ENCODE data around the gene DCST1. TPM values are rescaled to one million over a fixed set of nuclear protein-coding genes. Genes with fewer than 3 reads are reported as not detected.

The DCST1 gene
- total and polyA plus RNA-seq, 2 of the 8 experiments (the other 6 are each of a cell fraction or from before 2014, with no cell fraction given) = not detected

DNA sequence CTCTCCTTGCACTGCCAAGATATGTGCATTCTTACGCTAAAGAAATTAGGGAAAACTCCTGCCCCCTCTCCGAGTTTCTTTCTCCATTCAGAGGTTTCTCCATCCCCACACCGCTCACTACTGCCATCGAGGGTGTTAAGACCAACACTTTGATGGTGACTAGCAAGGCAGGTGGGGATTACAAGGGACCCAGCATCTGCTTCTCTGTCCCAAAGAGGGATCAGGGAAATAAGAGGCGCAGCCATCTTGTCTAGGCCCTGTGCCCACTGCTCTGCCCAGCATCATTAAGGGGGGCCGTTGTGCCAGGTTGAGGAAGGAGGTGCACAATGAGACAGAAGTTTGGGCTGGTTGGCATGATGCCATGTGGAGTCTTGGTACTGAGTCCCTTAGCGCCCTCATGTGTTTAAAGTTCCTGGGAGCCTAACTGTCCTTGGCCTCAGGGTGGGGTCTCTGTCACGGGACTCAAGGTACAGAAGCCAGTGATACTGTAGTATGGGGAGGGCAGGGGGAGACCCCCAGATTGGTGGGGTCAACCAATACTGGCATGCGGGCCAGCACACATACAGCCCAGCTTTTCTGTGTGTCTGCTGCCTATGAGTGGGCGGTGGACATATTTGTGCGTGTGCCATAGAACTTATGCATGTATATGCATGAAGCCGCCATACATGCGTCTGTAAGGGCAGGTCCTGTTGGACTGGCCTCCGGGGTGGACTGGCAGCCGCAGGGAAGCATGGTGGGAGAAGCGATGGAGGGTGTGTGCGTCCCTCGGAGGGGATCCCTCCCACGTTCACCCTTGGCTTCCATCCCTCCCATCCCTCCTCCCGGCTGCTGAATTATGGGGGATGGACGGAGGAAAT lies 50.5 kb downstream of the DCST1 start:
- no peak overlapping the region for H4K8ac ChIP-seq (ENCODE audit: extremely low read depth, insufficient read depth, low read length)
- no peak overlapping the region for H3K23ac ChIP-seq (ENCODE audit: insufficient read length)
- peaks cover 0 to 15% of the 10 kb centered on the region in 2 experiments for H4K20me1 ChIP-seq (replicated peaks in 1 of 2; ENCODE audit: control insufficient read depth in 1 of 2, insufficient read depth in 2 of 2, low read length in 2 of 2)
- no peak for FAIRE-seq
- H3K79me1 ChIP-seq (ENCODE audit: low read depth, low read length) = no peaks in the 10 kb centered on the region
- no peak overlapping the region for H4K91ac ChIP-seq (replicated peaks; ENCODE audit: insufficient read length, low read length)
- 0 out of 2 replicates have a peak overlapping the region, but pooled peaks have one; percentile 61 for H2BK15ac ChIP-seq (ENCODE audit: low read length)
- H3K23me2 ChIP-seq (ENCODE audit: low read depth, low read length) = peaks cover 21% of the 10 kb centered on the region; the same call in 1 of the 2 replicates
- H2AK5ac ChIP-seq (ENCODE audit: low read depth, low read length) = no peak overlapping the region
- no peak overlapping the region for H3K18ac ChIP-seq (ENCODE audit: extremely low read depth, low read length)
- H4K5ac ChIP-seq (ENCODE audit: insufficient read length, low read depth, low read length) = no peak overlapping the region
- H2BK20ac ChIP-seq (ENCODE audit: low read length) = no peak overlapping the region
- H3K9ac ChIP-seq (replicated peaks in 1 of 4; ENCODE audit: extremely low read depth in 1 of 4, low read depth in 3 of 4, low read length in 3 of 4) = no peak overlapping the region
- no peak overlapping the region; the same call in 1 of the 2 replicates for H2BK5ac ChIP-seq (ENCODE audit: low read depth, low read length)
- H3K27me3 ChIP-seq (replicated peaks in 1 of 4; ENCODE audit: control insufficient read depth in 3 of 4, extremely low read depth in 1 of 4, insufficient read depth in 3 of 4, low read length in 3 of 4) = peaks cover 44 to 52% (median 48%) of the 10 kb centered on the region in 4 experiments
- H2BK120ac ChIP-seq (replicated peaks; ENCODE audit: low read depth, low read length) = no peak overlapping the region
- H3K4me1 ChIP-seq (replicated peaks in 1 of 4; ENCODE audit: control insufficient read depth in 3 of 4, insufficient read depth in 4 of 4, low read length in 3 of 4) = peaks cover 0 to 49% (median 28%) of the 10 kb centered on the region in 4 experiments; a peak in 6 of 7 replicates
- no peak overlapping the region for H2BK12ac ChIP-seq (ENCODE audit: low read depth, low read length)
- no peaks in the 10 kb centered on the region for H3K79me2 ChIP-seq (ENCODE audit: control insufficient read depth in 1 of 2, insufficient read depth in 2 of 2, low read length in 2 of 2)
- H3K14ac ChIP-seq (ENCODE audit: insufficient read length) = no peak overlapping the region
- ChIA-PET POLR2A (ENCODE audit: partially characterized antibody) (interaction anchor here (0.5 to 2.3 kb wide), 11 partner anchors 13 to 860 kb away, joined by 3 to 13 read pairs (median 3); partner anchors contain the start of genes EFNA4 and SLC50A1), CTCF (ENCODE audit: partially characterized antibody) (interaction anchor here (0.6 to 5.5 kb wide), 26 partner anchors 8 to 900 kb away, joined by 3 to 169 read pairs (median 6); partner anchors contain the start of genes ADAM15, EFNA1, EFNA4 and KRTCAP2)
- peak overlapping the region in 3 of 4 experiments; percentile 33 to 81 (median 74); a peak in 4 of 8 replicates for H3K4me3 ChIP-seq (ENCODE audit: extremely low read depth in 1 of 4, insufficient read depth in 2 of 4, low read depth in 3 of 4, low read length in 4 of 4)
- H2AFZ ChIP-seq (ENCODE audit: low read length) = no peak overlapping the region
- H3K56ac ChIP-seq (replicated peaks; ENCODE audit: insufficient read length, low read depth, low read length) = no peak overlapping the region
- no peak overlapping the region for H3K27ac ChIP-seq (ENCODE audit: low read depth, low read length)
- no peaks in the 10 kb centered on the region for H3K9me3 ChIP-seq (ENCODE audit: insufficient read depth in 2 of 2, low read depth in 1 of 2, low read length in 1 of 2)
- no peak overlapping the region for H3K4ac ChIP-seq (replicated peaks; ENCODE audit: insufficient read length, low read depth, low read length)
- WGBS, 2 experiments (ENCODE audit: extremely low coverage in 1 of 2, insufficient coverage in 1 of 2, insufficient read length in 1 of 2, insufficient replicate concordance in 2 of 2, low coverage in 1 of 2, low lambda C conversion rate in 2 of 2, missing lambda C conversion rate in 1 of 2) = 39% methylated on average over 21 of the region's 21 CpGs; no CpG with 5 or more reads in 1 of the 2 experiments
- H3K4me2 ChIP-seq (ENCODE audit: insufficient read depth in 1 of 2, low read depth in 2 of 2, low read length in 2 of 2) = peak overlapping the region; percentile 7 to 95
- H3K36me3 ChIP-seq (ENCODE audit: control insufficient read depth in 2 of 4, insufficient read depth in 4 of 4, low read length in 3 of 4) = no peaks in the 10 kb centered on the region
- no peak for DNase-seq (ENCODE audit: low read depth in 1 of 2, low spot score in 2 of 2)
- TF ChIP-seq, protein P1, sequence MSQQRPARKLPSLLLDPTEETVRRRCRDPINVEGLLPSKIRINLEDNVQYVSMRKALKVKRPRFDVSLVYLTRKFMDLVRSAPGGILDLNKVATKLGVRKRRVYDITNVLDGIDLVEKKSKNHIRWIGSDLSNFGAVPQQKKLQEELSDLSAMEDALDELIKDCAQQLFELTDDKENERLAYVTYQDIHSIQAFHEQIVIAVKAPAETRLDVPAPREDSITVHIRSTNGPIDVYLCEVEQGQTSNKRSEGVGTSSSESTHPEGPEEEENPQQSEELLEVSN (IDR thresholded peaks at IDR 0.05) = 0 out of 2 replicates have a peak, but pooled peaks have one; percentile 18
- TF ChIP-seq TAF7 (optimal IDR thresholded peaks at IDR 0.05; ENCODE audit: borderline replicate concordance, low read depth, low read length) = no peak
- TF ChIP-seq, protein P2, sequence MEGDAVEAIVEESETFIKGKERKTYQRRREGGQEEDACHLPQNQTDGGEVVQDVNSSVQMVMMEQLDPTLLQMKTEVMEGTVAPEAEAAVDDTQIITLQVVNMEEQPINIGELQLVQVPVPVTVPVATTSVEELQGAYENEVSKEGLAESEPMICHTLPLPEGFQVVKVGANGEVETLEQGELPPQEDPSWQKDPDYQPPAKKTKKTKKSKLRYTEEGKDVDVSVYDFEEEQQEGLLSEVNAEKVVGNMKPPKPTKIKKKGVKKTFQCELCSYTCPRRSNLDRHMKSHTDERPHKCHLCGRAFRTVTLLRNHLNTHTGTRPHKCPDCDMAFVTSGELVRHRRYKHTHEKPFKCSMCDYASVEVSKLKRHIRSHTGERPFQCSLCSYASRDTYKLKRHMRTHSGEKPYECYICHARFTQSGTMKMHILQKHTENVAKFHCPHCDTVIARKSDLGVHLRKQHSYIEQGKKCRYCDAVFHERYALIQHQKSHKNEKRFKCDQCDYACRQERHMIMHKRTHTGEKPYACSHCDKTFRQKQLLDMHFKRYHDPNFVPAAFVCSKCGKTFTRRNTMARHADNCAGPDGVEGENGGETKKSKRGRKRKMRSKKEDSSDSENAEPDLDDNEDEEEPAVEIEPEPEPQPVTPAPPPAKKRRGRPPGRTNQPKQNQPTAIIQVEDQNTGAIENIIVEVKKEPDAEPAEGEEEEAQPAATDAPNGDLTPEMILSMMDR (IDR thresholded peaks at IDR 0.05; ENCODE audit: control extremely low read depth in 1 of 3, insufficient read depth in 1 of 3, low read depth in 1 of 3, low read length in 3 of 3) = 0 out of 4 replicates have a peak, but pooled peaks of 1 of the 3 experiments have one; percentile 11
- TF ChIP-seq SAP30 (IDR thresholded peaks at IDR 0.05; ENCODE audit: insufficient read depth, insufficient replicate concordance, low read length) = no peak
- no peak for TF ChIP-seq EGR1 (IDR thresholded peaks at IDR 0.05; ENCODE audit: borderline replicate concordance, low read depth, low read length)
- TF ChIP-seq SUZ12 (IDR thresholded peaks at IDR 0.05; ENCODE audit: low read length) = no peak
- no peak for TF ChIP-seq YY1 (IDR thresholded peaks at IDR 0.05; ENCODE audit: low read depth, low read length)
